WTC11 (cell line): ENCODE measurements around the gene HBEGF.

Experiments used
- ATF1 ChIP-seq: sonication (generic); formaldehyde crosslinking; IDR thresholded peaks from 2 replicates; pipeline ENCODE4 v1.8.1; 2023; ENCODE audit warnings: mild to moderate bottlenecking, moderate library complexity, missing genetic modification reagents
- CREM ChIP-seq: sonication (generic); formaldehyde crosslinking; IDR thresholded peaks from 2 replicates; pipeline ENCODE4 v1.8.1; 2022; ENCODE audit warnings: mild to moderate bottlenecking, missing genetic modification reagents, moderate library complexity
- ETV6 ChIP-seq: sonication (generic); formaldehyde crosslinking; IDR thresholded peaks from 2 replicates; pipeline ENCODE4 v1.8.1; 2022; ENCODE audit warnings: mild to moderate bottlenecking, missing genetic modification reagents
- HMGXB4 ChIP-seq: sonication (generic); formaldehyde crosslinking; IDR thresholded peaks from 2 replicates; pipeline ENCODE4 v1.8.1; 2023; ENCODE audit warnings: mild to moderate bottlenecking, moderate library complexity, missing genetic modification reagents
- IRF1 ChIP-seq: sonication (generic); formaldehyde crosslinking; IDR thresholded peaks from 2 replicates; pipeline ENCODE4 v1.8.0; 2023; ENCODE audit warnings: missing genetic modification reagents
- IRF2 ChIP-seq: sonication (generic); formaldehyde crosslinking; IDR thresholded peaks from 2 replicates; pipeline ENCODE4 v1.8.0; 2022; ENCODE audit warnings: low read depth, missing genetic modification reagents, borderline replicate concordance
- NFYB ChIP-seq: sonication (generic); formaldehyde crosslinking; conservative IDR thresholded peaks from 2 replicates; pipeline ENCODE4 v1.8.0; 2022; ENCODE audit warnings: low read depth, missing genetic modification reagents
- RORB ChIP-seq: fragments of 250-450 bp; sonication (Bioruptor Pico); IDR thresholded peaks from 2 replicates; pipeline ENCODE4 v1.9.0; 2021; ENCODE audit warnings: mild to moderate bottlenecking
- SOX15 ChIP-seq: fragments of 250-450 bp; sonication (Bioruptor Pico); IDR thresholded peaks from 2 replicates; pipeline ENCODE4 v1.9.0; 2021; ENCODE audit warnings: mild to moderate bottlenecking
- ZNF423 ChIP-seq: fragments of 250-450 bp; sonication (Bioruptor Pico); IDR thresholded peaks from 2 replicates; pipeline ENCODE4 v2.1.2; 2022; ENCODE audit warnings: mild to moderate bottlenecking, moderate library complexity
- TF ChIP-seq, protein P1 (sequence below): fragments of 200-600 bp; IDR thresholded peaks from 2 replicates; pipeline ENCODE4 v1.8.0; 2022; ENCODE audit warnings: antibody characterized with exemption
- TF ChIP-seq, protein P2 (sequence below): fragments of 250-450 bp; sonication (Bioruptor Pico); IDR thresholded peaks from 2 replicates; pipeline ENCODE4 v1.9.0; 2021; ENCODE audit warnings: moderate library complexity, mild to moderate bottlenecking, inconsistent platforms, borderline replicate concordance
- TF ChIP-seq, protein P3 (sequence below): fragments of 250-450 bp; sonication (Bioruptor Pico); IDR thresholded peaks from 2 replicates; pipeline ENCODE4 v2.1.2; 2022; ENCODE audit warnings: mild to moderate bottlenecking, moderate library complexity

DNA sequence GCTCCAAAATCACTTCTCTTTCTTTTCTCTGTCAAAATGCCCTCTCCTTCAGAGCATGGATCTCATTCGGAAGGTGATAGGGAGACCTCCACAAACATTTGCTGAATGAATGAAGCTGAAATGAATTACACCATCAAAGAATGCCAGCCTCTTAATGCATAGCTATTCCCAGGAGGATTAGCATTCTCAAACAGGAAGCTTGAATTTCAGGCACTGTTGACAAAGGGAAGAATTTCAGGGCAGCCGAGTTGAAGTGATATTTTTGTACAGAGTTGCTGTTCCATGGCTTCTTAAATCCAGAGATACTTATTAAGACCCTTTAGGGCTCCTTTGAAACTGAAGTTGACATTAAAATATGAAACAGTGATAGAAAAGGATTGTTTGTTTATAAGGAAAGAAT lies 18.8 kb downstream of the HBEGF start:
- TF ChIP-seq ZNF423 (CRISPR knock-in tag), result no peak
- TF ChIP-seq, protein P1, sequence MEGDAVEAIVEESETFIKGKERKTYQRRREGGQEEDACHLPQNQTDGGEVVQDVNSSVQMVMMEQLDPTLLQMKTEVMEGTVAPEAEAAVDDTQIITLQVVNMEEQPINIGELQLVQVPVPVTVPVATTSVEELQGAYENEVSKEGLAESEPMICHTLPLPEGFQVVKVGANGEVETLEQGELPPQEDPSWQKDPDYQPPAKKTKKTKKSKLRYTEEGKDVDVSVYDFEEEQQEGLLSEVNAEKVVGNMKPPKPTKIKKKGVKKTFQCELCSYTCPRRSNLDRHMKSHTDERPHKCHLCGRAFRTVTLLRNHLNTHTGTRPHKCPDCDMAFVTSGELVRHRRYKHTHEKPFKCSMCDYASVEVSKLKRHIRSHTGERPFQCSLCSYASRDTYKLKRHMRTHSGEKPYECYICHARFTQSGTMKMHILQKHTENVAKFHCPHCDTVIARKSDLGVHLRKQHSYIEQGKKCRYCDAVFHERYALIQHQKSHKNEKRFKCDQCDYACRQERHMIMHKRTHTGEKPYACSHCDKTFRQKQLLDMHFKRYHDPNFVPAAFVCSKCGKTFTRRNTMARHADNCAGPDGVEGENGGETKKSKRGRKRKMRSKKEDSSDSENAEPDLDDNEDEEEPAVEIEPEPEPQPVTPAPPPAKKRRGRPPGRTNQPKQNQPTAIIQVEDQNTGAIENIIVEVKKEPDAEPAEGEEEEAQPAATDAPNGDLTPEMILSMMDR, result no peak
- no peak for TF ChIP-seq RORB (CRISPR knock-in tag)
- no peak for TF ChIP-seq CREM (CRISPR knock-in tag)
- TF ChIP-seq ATF1, result no peak
- TF ChIP-seq HMGXB4 (CRISPR knock-in tag), result no peak
- TF ChIP-seq, protein P2, sequence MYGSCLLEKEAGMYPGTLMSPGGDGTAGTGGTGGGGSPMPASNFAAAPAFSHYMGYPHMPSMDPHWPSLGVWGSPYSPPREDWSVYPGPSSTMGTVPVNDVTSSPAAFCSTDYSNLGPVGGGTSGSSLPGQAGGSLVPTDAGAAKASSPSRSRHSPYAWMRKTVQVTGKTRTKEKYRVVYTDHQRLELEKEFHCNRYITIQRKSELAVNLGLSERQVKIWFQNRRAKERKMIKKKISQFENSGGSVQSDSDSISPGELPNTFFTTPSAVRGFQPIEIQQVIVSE (CRISPR knock-in tag), result no peak
- TF ChIP-seq IRF2 (CRISPR knock-in tag), result no peak
- TF ChIP-seq SOX15 (CRISPR knock-in tag), result no peak
- no peak for TF ChIP-seq IRF1 (CRISPR knock-in tag)
- no peak for TF ChIP-seq NFYB (CRISPR knock-in tag)
- no peak for TF ChIP-seq ETV6
- TF ChIP-seq, protein P3, sequence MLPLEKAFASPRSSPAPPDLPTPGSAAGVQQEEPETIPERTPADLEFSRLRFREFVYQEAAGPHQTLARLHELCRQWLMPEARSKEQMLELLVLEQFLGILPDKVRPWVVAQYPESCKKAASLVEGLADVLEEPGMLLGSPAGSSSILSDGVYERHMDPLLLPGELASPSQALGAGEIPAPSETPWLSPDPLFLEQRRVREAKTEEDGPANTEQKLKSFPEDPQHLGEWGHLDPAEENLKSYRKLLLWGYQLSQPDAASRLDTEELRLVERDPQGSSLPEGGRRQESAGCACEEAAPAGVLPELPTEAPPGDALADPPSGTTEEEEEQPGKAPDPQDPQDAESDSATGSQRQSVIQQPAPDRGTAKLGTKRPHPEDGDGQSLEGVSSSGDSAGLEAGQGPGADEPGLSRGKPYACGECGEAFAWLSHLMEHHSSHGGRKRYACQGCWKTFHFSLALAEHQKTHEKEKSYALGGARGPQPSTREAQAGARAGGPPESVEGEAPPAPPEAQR (CRISPR knock-in tag), result no peak
